ENCODE data around the gene ANKDD1B. TPM values are rescaled to one million over a fixed set of nuclear protein-coding genes. Genes with fewer than 3 reads are reported as not detected.
"Not testable (repeated sequence)": the region's sequence is repeated elsewhere in the genome, so short reads cannot be mapped to it uniquely, and the experiment has no call there.

ANKDD1B gene
- total RNA-seq (2014; rRNA removed; shearing (Covaris generic)) = 0.06 and 0.12 TPM in 2 replicates

DNA sequence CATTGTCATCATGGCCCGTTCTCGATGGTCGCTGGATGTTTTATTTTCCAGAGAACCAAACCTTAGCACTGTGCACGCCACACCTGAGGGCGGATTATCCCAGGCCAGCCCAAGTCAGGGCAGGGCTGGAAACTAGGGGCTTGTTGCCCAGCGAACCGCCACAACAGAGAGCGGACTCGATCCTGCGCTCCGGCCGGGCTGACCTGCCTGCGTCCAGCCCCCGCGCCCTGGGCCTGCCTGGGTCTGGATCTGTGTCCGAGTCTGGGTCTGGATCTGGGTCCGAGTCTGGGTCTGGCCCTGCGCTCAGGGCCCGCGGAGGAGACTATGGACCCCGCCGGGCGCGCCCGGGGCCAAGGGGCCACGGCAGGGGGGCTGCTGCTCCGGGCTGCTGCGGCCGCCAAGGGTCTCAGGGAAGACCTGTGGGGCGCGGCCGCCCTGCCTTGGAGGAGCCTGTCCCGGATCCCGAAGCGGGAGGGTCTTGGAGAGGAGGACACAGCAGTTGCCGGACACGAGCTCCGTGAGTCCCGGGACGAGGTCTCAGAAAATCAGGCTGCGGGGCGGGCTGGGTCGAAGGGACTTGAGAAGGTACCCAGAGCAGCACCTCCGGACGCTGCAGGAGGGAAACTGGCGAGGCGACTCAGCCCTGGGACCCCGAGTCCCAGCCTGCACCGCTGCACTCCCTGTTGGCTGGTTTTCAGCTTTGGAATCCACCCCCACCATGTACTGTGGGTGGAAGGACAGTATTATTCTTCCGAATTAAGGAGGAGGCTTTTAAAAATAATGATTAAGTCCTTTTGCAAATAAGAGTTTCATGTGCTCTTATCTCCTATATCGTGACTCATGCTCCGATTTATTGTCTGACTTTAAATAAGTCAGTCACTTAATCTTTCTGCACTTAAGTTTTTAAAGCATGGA lies at the start of gene ANKDD1B:
ANKDD1B (plus strand) TSS at position 143 of the 915 bp plus-strand sequence; CDS start at position 325, 182 bp downstream.
- DNase-seq (ENCODE audit: low read depth) = peak; percentile 49

DNA sequence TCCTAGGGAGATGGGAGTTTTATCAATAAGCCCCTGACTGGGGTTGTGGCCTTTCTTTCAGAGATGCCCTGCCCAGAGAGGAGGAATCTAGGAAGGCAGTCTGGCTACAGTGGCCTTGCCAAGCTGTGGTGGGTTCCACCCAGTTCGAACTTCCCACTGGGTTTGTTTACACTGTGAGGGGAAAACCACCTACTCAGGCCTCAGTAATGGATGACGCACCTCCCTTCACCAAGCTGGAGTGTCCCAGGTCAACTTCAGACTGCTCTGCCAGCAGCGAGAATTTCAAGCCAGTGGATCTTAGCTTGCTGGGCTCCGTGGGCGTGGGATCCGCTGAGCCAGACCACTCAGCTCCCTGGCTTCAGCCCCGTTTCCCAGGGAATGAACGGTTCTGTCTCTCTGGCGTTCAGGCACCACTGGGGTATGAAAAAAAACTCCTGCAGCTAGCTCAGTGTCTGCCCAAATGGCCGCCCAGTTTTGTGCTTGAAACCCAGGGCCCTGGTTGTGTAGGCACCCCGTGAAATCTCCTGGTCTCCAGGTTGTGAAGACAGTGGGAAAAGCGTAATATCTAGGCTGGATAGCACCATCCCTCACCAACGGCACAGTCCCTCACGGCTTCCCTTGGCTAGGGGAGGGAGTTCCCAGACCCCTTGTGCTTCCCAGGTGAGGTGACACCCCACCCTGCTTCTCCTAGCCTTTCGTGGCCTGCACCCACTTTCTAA lies 45.1 kb upstream of the ANKDD1B start:
- DNase-seq (ENCODE audit: low read depth) = peak; percentile 94

DNA sequence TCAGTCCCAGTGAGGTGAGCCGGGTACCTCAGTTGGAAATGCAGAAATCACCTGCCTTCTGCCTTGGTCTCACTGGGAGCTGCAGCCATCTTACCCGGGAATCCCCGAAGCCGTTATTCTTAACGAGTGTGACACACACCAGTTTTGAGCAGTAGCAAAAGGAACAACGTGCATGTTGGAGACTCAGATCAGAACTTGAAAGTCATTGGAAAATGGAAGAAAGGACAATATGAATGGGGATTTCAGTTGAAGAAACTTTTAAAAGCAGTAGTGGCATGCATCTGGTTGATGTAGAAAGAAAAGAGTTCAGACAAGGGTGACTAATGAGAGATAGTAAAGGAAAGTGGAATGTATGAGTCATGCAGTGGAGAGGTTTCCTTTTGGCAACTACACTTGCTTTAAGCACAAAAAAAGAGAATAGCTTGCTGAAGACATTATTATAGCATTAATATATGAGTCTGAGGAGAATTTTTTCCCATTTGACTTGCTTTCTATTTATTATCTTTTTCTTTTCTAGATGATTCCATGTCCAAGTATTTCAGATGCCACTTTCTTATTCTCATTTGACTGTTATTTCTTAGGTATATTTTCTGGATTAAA lies 44.4 kb upstream of the ANKDD1B start:
- peak; percentile 81 for DNase-seq (ENCODE audit: low read depth)

DNA sequence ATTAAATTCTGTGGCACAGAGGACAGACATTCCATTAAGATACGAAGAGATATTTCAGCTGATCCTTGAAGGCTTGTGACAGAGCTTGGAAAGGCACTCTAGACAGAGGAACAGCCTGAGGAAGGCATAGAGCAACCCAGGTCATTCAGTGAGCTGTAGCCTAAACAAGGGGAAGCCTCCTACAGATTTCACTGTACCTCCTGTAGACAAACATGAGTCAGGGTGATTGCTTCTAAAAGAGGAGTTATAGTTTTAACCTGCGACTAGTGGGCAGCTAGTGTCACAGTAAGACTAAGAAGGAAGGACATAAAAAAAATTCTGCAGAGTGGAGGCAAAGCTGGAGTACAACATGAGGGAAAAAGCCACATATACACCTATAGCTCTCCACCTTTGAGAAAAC lies 43.5 kb upstream of the ANKDD1B start:
- peak; percentile 74 for DNase-seq (ENCODE audit: low read depth)

DNA sequence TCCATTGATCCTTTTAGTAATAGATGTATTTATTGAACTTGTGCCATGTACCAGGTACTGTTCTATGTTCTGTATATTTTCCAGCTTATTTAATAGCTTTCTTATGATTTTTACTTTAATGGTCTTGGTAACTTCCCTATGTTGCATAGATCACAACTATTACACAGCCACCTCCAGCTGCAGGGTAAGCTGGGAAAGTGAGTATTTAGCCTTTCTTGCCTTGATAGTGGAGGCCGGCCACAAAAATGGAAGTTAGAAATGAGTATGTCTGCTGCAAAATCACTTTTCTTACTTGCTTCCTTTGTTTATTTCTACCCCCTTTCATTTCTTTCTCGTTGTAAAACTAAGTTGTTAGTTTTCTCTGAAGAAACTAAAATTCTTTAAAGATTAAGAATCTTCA lies 43.1 kb upstream of the ANKDD1B start:
- DNase-seq (ENCODE audit: low read depth) = peak; percentile 4

DNA sequence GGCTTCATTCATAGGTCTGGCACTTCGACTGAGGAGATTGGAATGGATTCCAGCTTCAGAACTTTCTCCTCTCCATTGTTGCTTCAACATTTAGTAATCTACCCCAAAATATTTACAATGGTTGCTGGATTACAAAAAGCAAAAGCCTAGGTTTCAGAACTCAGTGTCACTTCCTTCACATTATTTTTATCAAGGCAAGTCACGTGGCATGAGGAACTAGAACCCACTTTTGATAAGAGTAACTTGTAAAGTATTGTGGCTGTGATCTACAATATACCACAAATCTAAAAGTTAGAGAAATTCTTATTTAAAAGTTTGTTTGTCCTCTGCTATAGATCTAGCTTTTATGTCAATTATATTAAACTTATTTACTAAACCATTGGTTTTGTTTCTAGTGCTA lies 39.7 kb upstream of the ANKDD1B start:
- no peak for DNase-seq (ENCODE audit: low read depth)

DNA sequence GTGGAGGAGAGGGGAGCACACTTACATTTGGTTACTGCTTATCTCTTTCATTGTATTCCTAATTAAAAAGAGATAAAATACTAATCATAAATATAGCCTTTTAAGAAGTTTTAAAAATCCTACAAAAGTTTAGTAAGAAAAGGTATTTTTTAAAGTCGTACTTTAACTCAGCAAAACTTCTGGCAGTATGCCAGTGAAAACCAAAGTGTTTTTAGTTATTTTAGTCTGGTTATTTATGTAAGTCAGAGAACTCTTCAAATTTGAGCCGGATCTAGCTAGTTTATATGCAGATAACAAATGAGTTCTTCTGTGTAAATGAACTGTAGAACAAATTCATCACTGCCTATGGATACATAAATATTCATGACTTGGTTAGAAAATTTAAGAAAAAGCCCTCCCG lies 36.5 kb upstream of the ANKDD1B start:
- no peak for DNase-seq (ENCODE audit: low read depth)

DNA sequence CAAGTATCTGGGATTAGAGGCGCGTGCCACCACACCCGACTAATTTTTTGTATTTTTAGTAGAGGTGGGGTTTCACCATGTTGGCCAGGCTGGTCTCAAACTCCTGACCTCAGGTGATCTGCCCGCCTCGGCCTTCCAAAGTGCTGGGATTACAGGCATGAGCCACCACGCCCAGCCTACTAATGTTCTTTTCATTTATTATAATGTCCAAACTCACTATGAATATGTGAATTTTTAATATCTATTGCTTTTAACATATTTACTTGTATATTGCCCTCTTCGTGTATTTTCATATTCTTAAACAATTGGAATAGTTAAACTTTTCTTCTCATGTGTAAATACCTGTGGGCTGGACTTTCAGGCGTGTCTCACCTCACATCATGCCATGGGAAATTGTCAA lies 33.0 kb upstream of the ANKDD1B start:
- not testable (repeated sequence) for DNase-seq (ENCODE audit: low read depth)

DNA sequence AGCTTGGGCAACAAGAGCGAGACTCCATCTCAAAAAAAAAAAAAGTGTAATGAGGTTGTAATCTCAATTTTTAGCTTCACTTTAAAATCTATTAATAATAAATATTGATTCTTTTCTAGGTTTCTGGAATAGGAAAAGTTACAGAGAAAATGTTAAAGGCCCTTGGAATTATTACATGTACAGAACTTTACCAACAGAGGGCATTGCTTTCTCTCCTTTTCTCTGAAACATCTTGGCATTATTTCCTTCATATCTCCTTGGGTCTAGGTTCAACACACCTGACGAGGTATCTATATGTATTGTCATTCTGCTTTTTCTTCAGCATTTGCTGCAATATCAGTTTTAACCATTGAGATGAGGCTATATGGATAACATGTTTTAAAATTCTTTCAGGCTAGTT lies 26.6 kb upstream of the ANKDD1B start:
- DNase-seq (ENCODE audit: low read depth) = no peak

DNA sequence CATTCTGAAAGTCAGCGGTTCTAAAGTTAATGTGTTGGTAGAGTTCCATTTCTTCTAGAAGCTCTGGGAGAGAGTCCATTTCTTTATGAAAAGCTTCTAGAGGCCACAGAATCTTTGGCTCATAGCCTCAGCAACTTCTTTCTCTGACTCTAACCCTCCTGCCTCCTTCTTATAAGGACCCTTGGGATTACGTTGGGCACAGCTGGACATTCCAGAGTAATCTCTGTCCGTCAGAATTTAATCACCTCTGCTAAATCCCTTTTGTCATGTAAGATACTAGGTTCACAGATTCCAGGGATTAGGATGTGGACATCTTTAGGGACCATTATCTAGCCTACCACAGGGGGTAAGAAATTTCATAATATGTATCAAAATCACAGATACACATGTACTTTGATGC lies 22.6 kb upstream of the ANKDD1B start:
- no peak for DNase-seq (ENCODE audit: low read depth)

DNA sequence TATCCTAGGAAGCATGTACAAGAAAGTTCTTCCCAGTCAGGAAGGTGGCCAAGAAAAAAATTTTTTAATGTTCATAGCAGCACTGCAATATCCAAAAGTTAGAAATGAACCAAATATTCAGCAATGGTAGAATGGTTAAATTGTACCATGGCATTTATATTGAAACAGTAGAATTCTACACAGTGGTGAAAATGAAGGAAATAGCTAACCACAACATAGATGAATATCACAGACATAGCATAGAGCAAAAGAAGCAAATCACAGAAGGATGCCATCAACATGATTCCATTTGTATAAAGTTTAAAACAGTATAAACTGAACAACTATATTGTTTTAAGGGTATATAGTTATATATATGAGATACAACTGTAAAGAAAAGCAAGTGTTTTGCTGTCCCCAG lies 10.7 kb upstream of the ANKDD1B start:
- no peak for DNase-seq (ENCODE audit: low read depth)

DNA sequence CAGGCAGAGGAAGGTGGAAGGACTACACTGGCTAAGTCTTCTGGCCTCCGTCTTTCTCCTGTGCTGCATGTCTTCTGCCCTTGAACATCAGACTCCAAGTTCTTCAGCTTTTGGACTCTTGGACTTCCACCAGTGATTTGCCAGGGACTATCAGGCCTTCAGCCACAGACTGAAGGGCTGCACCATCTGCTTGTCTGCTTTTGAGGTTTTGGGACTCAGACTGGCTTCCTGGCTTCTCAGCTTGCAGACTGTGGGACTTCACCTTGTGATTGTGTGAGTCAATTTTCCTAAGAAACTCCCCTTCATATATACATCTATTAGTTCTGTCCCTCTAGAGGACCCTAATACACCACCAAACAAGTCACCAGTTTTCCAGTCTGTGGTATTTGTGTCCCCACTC lies 9.7 kb upstream of the ANKDD1B start:
- no peak for DNase-seq (ENCODE audit: low read depth)

DNA sequence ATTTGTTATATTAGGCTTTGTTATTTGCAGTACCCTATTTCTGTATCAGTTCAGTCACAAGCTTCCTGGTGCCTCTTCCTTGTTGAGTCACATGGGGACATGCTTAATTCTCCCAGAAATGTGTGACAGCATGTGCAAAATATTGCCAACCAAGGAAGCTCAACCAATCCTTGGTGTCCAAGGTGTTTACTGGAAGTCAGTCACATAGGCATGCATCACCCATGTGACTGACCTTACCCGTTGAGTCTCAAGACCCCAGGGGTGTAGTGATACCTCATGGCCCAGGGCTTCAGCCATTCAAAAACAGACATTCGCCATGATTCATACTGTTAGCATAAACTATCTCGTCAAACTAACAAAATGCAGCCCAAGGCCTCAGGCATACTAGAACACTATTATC lies 9.3 kb upstream of the ANKDD1B start:
- DNase-seq (ENCODE audit: low read depth) = peak; percentile 44

DNA sequence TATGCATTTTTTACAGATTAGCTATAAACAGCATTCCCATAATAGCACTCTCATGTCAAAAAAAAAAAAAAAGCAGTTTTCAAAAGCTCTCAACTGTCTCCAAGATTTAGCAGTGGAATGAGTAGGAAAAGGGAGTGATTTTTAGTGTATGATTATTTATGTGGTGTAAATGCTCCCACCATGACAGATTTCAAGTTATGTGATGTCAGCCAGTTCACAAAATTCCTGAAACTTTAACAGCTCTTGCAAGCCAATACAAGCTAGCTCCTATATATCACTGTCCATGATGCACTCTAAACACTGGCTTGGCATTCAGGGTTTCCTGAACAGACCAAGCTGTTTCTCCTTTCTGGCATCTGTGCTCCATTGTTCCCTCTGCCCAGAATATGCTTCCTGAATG lies 7.9 kb upstream of the ANKDD1B start:
- no peak for DNase-seq (ENCODE audit: low read depth)

DNA sequence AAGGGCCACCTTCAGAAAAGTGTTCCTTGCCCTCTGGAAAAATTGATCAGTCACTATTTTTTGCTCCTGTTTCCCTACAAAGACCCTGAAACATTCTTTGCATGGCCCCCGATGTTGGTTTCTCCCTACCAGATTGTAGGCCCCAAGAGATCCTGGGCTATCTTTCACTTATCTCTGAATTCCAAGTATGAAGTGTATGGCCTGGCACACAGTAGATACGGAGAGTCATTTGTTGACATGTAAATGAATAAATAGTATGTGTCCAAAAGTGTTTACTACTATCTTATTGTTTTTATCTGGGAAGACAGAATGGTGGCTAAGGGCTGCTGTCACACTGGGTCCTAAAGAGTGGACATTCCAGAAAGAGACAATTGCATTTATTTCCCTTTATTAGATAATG lies 7.4 kb upstream of the ANKDD1B start:
- DNase-seq (ENCODE audit: low read depth) = no peak

DNA sequence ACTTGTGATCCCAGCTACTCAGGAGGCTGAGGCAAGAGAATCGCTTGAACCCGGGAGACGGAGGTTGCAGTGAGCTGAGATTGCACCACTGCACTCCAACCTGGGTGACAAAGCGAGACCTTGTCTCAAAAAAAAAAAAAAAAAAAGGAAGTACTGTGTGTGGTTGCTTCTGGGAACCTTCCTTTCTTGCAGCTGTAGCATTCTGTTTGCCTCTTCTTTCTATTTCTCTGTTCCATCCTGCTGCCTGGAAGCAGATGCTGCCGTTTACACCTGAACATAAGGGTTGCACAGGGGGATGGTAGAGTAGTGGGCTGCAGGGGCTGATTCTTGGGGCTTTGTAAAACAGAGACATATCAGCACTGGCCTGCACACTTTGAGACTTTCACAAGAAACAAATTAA lies 3.9 kb upstream of the ANKDD1B start:
- DNase-seq (ENCODE audit: low read depth) = not testable (repeated sequence)

DNA sequence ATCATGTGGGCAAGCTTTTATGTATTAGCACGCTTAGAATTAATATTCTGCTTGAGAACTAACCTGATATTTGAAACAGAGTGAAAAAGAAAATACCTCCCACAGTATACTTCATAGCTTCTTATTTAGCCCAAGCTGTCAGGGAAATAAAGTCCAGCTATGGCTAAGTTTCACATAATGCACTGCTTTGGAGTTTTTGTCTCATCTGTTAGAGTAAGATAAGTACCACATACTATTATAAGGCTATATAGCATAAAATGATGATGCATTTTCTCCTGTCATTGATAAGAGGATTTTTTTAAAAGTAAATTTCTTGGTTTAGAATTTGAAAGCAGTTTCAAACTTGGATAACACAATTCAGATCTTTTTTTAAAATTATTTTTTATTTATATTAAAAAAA lies 2.4 kb upstream of the ANKDD1B start:
- no peak for DNase-seq (ENCODE audit: low read depth)

DNA sequence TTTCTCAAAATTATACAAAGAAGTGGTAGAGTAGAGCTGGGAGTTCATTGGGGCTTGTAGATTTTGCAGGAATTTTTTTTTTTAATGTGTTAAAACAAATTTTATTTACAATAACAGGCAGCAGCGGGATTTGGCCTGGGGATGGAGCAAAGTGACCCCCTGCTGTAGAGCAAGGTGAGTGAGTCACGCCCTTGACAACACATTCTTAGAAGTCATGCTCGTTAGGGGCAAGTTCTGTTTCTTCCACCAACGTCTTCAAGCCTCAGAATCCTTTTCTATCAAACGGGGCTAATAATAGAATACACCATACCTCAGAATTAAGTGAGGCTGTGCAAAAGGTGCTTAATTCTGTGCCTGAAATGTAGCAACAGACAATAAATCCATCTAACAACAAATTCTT lies 1.1 kb upstream of the ANKDD1B start:
- DNase-seq (ENCODE audit: low read depth) = peak; percentile 42

DNA sequence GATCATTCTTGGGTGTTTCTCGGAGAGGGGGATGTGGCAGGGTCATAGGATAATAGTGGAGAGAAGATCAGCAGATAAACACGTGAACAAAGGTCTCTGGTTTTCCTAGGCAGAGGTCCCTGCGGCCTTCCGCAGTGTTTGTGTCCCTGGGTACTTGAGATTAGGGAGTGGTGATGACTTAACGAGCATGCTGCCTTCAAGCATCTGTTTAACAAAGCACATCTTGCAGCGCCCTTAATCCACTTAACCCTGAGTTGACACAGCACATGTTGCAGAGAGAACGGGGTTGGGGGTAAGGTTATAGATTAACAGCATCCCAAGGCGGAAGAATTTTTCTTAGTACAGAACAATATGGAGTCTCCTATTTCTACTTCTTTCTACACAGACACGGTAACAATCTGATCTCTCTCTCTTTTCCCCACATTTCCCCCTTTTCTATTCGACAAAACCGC lies 368 bp upstream of the ANKDD1B start:
- DNase-seq (ENCODE audit: low read depth) = peak; percentile 11

DNA sequence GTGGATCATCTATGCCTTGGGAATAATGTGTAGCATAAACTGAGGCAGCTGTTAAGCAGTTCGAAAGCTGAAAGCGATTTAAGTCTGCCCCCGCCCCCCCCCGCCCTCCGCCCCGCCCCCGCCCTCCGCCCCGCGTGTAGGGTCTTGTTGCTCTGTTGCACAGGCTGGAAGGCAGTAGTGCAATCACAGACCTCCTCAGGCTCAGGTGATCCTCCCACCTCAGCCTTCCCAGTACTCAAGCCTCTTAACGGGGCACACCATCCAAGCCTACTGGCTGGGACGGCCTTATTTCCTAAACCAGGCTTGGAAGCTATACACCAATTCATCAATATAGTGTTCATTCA lies 945 bp downstream of the ANKDD1B start:
- DNase-seq (ENCODE audit: low read depth) = no peak

DNA sequence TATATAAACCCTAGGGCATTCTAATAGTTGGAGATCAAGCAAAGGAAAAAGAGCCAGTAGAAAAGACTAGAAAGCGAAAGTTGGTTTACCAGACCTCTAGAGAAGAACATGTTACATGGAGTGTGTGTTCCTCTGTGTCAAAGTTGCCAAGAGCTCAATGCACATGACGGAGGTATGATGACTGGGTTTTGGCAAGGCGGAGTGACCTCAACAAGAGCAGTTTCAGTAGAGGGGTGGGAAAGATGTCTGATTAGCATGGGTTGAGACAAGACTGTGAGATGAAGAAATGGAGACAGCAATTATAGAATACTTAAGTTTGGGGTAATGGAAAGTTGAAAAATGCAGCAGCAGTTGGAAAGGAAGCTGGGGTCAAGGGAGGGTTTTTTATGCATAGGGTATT lies 1.6 kb downstream of the ANKDD1B start:
- no peak for DNase-seq (ENCODE audit: low read depth)

DNA sequence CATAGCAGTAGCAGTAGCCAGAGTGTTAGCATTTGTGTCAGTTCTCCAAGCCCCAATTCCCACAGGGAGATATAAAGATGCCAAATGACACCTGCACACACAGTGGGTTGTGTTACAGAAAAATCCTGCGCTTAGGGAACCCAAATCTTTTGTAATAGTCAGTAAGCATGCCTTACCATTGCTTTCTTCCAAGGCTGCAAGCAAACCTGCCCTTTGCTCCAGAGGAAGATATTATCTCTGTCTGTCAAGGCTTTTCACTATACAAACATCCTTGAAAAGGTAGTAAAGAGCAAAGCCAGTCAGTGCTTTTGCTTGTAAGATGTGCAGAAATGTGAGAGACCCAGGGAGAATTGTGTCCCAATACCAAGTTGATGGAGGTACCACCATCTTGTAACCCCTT lies 2.9 kb downstream of the ANKDD1B start:
- DNase-seq (ENCODE audit: low read depth) = no peak
